H54 (cell line): ENCODE data around the gene MRPS21.

Source experiments
- DNase-seq: peaks from one replicate; pipeline ENCODE4 v3.0.0; 2011; ENCODE audit warnings: low spot score, mixed read lengths; ENCODE audit not compliant: insufficient read length
- FAIRE-seq: peaks from 3 replicates; lab custom pipeline; 2011; peaks lifted over from hg19 to GRCh38; lab: Jason Lieb, UNC
- POLR2A ChIP-seq: IDR thresholded peaks from 2 replicates; pipeline ENCODE4 v1.6.1; 2011; ENCODE audit warnings: low read depth, mild to moderate bottlenecking, low read length

MRPS21 gene

DNA sequence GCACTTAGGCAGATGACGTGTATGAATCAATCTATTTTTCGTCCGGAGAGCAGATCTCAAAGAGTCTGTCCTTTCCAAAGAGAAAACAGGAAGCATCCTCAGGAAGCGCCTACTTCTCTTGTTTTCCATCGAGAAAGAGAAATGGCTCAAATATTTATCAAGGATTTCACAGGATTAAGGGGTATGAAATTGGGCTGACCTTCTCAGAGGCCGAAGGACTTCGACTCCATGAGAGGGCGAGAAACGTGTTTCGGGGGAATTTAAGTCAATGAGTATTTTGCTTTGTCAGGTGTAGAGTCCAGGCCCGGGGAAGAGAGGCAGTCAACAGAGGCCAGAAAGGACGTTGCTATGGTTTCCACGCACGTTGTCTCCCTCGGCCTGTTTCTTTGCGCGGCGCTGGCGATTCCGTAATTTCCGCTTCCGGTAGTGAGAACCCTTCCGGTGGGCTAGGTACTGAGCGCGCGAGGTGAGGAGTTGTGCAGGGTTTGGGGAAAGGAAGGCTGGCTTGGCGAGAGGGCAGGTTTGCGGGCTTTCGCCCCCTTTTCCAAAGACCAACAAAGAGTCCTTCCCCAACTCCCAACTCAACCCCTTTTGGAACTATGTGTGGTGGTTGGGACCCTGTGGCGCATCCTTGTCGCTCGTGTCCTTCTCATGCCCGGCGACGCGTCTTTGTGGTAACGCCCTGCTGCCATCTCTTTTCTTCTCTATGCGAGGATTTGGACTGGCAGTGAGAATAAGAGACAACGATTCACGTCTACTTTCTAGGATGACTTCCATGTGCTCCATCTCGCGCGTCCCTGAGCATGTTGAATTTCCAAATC lies at the start of gene MRPS21:
TSS of gene MRPS21 (plus strand) at position 429 of the 821 bp plus-strand sequence. CDS start 506 bp downstream, outside the sequence.
- DNase-seq (peak; percentile 64), FAIRE-seq (no peak)
- peak; percentile 79 for TF ChIP-seq POLR2A

DNA sequence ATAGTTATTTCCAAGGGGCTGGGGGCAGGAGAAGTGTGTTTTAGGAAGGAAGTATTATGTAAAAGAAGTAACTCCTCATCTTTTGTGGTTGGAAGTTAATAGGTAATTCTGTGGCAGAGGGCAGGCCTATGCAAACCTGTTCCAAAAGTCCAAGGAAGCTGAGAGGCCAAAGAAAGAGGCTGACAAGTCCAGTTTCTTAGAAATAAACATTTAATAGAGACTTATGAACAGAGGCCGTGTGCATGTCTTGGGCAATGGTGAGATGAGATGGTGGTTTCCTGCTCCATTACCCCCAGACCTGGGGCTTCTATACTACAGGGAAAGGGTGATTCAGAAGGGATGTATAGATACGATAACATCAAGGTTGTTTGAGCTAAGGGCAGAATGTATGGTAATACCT lies 43.7 kb upstream of the MRPS21 start:
- DNase-seq (no peak), FAIRE-seq (no peak)
- no peak for TF ChIP-seq POLR2A

DNA sequence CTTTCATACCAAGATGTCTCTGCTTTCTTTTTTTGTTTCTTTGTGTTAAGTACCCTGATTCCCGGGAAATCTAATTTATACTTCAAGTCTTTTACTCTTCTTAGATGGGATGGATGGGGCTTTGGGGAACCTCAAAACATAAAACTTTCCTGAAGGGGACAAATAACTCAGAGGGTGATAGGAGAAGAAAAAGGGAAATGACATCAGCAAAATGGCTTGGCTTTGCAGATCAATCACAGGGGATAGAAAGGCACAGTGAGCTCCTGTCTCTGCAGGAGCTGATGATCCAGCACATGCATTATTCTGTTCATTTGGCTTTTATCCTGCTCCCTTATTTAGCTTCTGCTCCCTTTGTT lies 37.5 kb upstream of the MRPS21 start:
- TF ChIP-seq POLR2A = no peak
- DNase-seq (no peak), FAIRE-seq (no peak)

DNA sequence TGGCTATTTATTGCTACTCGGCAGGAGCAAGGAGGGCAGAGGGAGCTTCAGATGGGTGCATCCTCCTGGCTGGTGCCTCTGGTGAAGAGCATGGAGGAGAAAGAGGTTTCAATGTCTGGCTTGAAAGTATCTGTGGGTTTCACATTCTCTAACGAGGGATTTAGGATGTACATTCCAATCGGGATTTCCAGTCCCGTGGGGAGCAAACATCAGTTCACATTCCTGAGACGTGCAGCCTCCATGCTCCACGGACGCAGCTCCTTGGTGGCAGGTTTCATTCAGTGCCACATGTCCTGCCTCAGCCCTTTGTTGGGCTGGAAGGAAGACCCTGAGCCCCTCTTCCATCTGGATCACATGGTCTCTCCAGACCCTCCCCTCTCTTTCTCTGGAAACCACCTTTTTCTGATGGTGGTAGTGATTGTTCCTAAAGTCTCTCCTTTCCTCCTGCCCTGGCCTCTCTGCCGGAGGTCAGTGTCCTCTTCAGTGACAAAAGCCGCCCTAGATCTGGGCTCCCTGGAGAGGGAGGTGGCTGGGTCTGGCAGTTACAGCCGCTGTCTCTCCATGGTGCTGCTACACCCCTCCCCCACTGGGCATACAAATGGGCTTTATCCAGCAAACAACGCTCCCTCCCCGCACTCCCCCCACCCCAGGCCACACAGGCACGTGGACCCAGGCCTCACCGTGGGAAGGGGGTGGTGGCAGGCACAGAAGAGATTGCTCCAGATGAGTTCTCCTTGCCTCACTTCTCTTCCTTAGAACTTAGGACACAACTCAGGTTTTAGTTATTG lies 36.9 kb upstream of the MRPS21 start:
- no peak for DNase-seq
- FAIRE-seq = no peak

DNA sequence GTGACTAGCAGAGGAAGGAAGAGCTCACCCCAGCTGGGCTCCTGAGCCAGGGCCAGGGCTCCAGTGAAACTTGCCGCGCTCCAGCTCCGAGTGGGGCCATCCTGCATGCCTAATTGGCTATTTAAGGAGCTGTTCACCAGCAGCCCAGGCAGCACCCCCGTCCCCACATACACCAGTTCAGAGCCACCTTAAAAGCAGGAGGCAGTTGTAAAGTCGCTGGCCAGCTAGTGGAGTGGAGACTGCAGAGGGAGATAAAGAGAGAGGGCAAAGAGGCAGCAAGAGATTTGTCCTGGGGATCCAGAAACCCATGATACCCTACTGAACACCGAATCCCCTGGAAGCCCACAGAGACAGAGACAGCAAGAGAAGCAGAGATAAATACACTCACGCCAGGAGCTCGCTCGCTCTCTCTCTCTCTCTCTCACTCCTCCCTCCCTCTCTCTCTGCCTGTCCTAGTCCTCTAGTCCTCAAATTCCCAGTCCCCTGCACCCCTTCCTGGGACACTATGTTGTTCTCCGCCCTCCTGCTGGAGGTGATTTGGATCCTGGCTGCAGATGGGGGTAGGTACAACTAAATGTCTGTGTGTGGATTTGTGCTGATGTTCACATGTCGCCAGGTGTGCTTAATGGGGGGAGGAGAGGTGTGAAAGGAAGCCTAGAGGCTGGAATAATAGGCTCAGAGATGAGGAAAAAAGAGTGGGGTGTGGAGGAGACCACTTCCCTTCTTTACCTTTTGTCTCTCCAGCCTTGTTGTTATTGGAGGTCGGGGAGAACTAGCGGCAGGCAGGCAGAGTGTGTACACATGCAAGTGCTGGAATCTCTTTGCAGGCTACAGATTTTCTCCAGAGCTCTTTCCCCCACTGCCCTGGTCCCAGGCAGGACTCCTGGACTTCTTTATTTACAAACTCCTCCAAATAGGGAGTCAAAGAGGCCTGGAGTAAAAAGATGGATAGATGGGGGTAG lies 35.8 kb upstream of the MRPS21 start, which contains the start of gene CA14:
TSS of gene CA14 (plus strand) at position 151 of the 962 bp plus-strand sequence. CDS start at position 506, 355 bp downstream.
- no peak for FAIRE-seq
- no peak for DNase-seq
- no peak for TF ChIP-seq POLR2A

More for the DNA sequence above, 36.9 kb upstream of the MRPS21 start:
- no peak for TF ChIP-seq POLR2A

DNA sequence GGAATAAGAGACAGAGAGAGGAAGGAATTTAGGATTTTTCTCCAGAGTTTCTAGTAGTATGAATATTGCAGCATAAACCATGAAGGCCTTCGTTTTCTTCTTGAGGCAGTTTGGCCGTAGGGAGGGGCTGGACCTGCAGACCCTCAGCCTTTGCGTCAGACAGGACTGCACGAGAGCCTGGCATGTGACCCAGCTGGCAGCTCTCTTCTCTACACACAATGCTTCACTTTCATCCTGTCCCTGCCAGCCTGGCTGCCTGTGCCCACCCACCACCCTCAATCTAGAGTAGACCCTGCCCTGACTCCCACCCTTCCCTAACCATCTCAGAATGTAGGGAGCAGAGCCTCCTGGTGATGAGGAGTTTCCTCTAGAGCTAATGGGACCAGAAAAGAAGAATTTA lies 34.4 kb upstream of the MRPS21 start:
- FAIRE-seq = no peak
- no peak for DNase-seq
- TF ChIP-seq POLR2A = no peak

DNA sequence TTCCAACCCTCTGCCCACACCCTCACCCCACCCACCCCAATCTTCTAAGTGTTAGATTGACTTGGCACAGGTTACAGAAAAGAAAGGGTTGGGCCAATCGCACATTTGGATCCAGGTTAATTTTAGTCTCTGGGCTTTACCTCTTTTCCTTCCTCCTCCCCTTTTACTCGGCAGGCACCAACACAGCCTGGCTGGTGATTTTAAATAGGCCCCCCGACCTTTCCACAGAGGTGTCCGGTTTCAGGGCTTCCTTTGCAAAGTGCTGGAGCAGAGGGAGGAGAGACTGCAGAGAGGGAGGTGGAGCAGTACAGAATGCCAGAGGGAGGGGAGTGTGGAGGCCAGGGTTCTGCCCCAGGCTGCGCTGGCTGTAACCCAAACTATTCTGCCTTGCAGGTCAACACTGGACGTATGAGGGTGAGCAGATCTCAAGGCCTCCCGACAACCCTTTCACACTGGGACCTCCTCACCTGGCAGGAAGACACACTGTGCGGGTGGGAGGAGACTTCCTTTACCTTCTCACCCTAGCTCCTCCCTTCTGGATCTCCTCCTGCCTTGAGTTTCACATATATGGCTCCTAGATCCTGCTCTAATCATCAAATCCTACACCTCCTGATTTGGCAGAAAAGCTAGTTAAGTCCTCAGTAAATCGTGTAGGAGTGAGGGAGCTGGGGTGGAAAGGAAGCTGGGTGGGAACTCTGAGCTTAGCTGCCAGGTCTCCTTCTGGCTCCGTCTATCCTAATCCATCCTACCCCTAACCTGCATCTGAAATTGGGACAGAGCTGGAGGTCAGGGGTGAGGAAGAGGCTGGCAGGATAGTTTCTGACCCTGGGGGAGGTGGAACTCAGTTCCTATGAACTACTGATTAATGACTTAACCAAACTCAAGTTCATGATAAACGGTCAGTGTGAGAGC lies 33.6 kb upstream of the MRPS21 start:
- TF ChIP-seq POLR2A = no peak
- no peak for FAIRE-seq
- DNase-seq = no peak

DNA sequence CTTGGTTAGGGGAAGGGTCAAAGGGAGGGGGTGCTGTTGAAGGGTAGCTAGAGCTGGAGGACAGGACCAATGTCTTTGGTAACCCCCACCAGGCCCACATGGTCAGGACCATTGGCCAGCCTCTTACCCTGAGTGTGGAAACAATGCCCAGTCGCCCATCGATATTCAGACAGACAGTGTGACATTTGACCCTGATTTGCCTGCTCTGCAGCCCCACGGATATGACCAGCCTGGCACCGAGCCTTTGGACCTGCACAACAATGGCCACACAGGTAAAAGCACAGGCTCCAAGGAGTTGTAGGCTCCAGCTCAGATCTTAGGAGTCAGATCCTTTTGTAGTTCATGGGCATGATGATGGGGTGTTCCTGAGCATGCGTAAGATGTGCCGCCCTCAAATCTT lies 32.3 kb upstream of the MRPS21 start:
- TF ChIP-seq POLR2A = no peak
- no peak for FAIRE-seq

DNA sequence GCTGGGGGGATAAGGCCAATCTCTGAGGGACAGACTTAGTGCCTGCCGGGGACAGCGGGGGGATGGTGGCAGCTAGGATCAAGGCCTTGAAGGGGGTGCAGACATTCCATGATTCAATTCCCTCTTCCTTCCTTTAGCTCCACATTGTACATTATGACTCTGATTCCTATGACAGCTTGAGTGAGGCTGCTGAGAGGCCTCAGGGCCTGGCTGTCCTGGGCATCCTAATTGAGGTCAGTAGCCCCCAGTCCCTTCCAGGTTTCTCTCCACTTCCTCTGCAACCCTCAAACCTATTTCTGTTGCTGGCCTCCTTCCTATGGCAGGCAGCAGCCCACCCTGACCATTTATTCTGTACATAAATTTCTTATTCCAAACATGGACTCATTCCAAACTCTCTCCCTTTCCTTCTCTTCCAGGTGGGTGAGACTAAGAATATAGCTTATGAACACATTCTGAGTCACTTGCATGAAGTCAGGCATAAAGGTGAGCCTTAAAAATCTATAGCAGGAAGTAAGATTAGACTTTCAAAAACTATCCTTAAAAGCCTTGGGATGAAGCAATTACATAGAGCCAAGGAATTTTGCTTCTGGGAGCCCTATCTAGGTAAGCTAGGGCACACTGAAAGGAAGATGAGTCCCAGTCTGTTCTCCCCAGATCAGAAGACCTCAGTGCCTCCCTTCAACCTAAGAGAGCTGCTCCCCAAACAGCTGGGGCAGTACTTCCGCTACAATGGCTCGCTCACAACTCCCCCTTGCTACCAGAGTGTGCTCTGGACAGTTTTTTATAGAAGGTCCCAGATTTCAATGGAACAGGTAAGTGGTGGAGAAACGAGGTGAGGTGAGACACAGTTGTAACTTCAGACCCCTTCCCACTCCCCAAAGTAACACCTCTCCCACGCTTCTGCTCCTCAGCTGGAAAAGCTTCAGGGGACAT lies 31.0 kb upstream of the MRPS21 start:
- TF ChIP-seq POLR2A = no peak
- DNase-seq (no peak), FAIRE-seq (no peak)

More for the DNA sequence above, 32.3 kb upstream of the MRPS21 start:
- no peak for DNase-seq

DNA sequence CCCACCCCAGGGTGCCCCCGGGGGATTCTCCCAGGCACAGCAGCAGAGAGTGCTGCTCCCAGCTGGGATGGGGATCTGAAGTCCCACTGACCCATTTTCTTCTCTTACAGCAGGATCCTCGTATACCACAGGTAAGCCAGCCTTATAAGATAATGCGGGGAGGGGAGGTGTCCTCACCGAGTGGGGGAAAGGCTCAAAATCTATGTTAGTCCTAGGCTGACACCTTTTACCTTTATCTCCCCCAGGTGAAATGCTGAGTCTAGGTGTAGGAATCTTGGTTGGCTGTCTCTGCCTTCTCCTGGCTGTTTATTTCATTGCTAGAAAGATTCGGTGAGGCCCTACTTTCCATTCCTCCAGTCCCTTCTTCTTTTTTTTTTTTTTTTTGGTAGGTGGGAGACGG lies 30.1 kb upstream of the MRPS21 start:
- DNase-seq = no peak
- no peak for FAIRE-seq
- TF ChIP-seq POLR2A = no peak

DNA sequence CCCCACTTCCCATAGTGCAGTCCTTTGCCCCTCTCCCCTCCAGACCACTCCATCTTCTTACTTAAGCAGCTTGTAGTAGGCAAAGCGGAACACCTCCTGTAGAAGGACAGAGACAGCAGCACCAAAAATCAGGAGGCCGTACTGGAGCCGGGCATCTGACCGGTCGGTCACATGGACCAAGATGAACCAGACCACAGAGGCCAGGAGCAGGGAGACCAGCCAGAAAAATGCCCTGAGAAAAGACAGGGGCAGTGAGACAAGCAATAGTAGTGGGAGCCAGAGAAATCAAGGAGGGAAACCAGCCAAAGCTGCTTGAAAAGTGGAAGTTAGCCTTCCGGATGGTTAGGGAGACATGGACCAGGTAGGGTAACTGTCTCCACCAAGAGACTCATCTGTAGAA lies 25.8 kb upstream of the MRPS21 start:
- FAIRE-seq = no peak
- no peak for DNase-seq
- TF ChIP-seq POLR2A = no peak
